ENCODE measurements around the gene HPSE2. TPM values are rescaled to one million over a fixed set of nuclear protein-coding genes. Genes with fewer than 3 reads are reported as not detected.

Gene HPSE2
- polyA plus RNA-seq, 1 of the 3 experiments (the other 2 are of a cell fraction): not detected

- H3K4me1 ChIP-seq (ENCODE audit: control insufficient read depth in 1 of 2, insufficient read depth in 2 of 2, low read depth in 1 of 2, low read length in 1 of 2): no peaks in the 10 kb centered on the region
- ChIA-PET POLR2A (no interaction called here), CTCF (no interaction called here)
- no peaks in the 10 kb centered on the region for H3K36me3 ChIP-seq (replicated peaks in 1 of 2; ENCODE audit: control insufficient read depth in 1 of 2, insufficient read depth in 2 of 2, low read length in 1 of 2)
- H3K9me3 ChIP-seq: no peaks in the 10 kb centered on the region
- H3K27ac ChIP-seq (ENCODE audit: low read depth in 2 of 2, low read length in 1 of 2): no peak overlapping the region
- DNase-seq: no peak
- no peak overlapping the region for H3K4me2 ChIP-seq
- TF ChIP-seq RCOR1 (IDR thresholded peaks at IDR 0.05; ENCODE audit: low read length) (no peak), RXRA (IDR thresholded peaks at IDR 0.05; ENCODE audit: borderline replicate concordance, low read depth) (no peak), NRF1 (IDR thresholded peaks at IDR 0.05; ENCODE audit: low read depth, low read length) (no peak), ZBTB33 (IDR thresholded peaks at IDR 0.05; ENCODE audit: borderline replicate concordance, low read depth) (no peak), GATA2 (CRISPR knock-in tag; IDR thresholded peaks at IDR 0.05) (no peak), RAD21 (IDR thresholded peaks at IDR 0.05; ENCODE audit: low read length) (no peak), USF1 (IDR thresholded peaks at IDR 0.05; ENCODE audit: borderline replicate concordance, low read depth) (no peak), TAF1 (IDR thresholded peaks at IDR 0.05; ENCODE audit: borderline replicate concordance, low read depth, low read length) (no peak), NFIC (IDR thresholded peaks at IDR 0.05; ENCODE audit: borderline replicate concordance) (no peak), CHD2 (IDR thresholded peaks at IDR 0.05; ENCODE audit: low read length, partially characterized antibody) (no peak), IRF3 (IDR thresholded peaks at IDR 0.05; ENCODE audit: low read depth, low read length) (no peak), FOSL2 (IDR thresholded peaks at IDR 0.05; ENCODE audit: borderline replicate concordance, low read depth) (no peak), FOXM1 (IDR thresholded peaks at IDR 0.05; ENCODE audit: low read depth) (no peak), PBX3 (IDR thresholded peaks at IDR 0.05) (no peak), ELF1 (IDR thresholded peaks at IDR 0.05) (no peak), EZH2phosphoT487 (IDR thresholded peaks at IDR 0.05; ENCODE audit: borderline replicate concordance, low read depth) (no peak)
- no peaks in the 10 kb centered on the region for H3K9me2 ChIP-seq
- H4K20me1 ChIP-seq (ENCODE audit: insufficient read depth): no peaks in the 10 kb centered on the region
- no peak overlapping the region for H3K4me3 ChIP-seq (ENCODE audit: low read depth in 2 of 2, low read length in 1 of 2)
- WGBS (ENCODE audit: low lambda C conversion rate): 0% methylated on average over 2 of the region's 6 CpGs
- H3K27me3 ChIP-seq (ENCODE audit: insufficient read depth): no peaks in the 10 kb centered on the region
- H3F3A ChIP-seq (replicated peaks; ENCODE audit: insufficient read depth): no peaks in the 10 kb centered on the region
- no peak overlapping the region for H3K9ac ChIP-seq
- no peak overlapping the region for H2AFZ ChIP-seq (ENCODE audit: low read depth)
- H3K79me2 ChIP-seq (ENCODE audit: insufficient read depth): no peaks in the 10 kb centered on the region
Measured at GRCh38 chr10:98599032-98599610, 636.5 kb downstream of the HPSE2 start.

Measured in SK-N-SH (cell line).